Measurements from ENCODE around the gene LAMC1.

LAMC1 gene

DNA sequence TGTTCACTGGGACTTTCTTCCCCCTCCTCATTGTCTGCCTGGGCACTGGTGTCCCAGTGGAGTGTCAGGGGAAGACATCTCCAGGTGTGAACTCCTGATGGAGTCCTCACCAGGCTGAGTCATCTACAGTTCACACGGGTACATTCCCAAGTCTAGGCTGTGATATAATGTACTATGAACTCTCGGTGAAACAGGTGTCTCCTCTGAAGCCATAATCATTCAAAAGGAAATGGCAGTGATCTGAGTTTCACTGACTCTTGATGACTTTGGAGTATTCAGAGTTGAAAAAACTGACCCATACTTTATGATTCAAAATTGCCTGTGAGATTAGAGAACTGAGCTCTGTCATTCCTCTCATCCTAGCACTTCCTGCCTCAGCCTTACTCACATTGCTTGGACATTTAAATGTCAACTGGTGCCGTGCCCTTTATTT lies 171.9 kb downstream of the LAMC1 start (continued):
- TF ChIP-seq, protein P1, sequence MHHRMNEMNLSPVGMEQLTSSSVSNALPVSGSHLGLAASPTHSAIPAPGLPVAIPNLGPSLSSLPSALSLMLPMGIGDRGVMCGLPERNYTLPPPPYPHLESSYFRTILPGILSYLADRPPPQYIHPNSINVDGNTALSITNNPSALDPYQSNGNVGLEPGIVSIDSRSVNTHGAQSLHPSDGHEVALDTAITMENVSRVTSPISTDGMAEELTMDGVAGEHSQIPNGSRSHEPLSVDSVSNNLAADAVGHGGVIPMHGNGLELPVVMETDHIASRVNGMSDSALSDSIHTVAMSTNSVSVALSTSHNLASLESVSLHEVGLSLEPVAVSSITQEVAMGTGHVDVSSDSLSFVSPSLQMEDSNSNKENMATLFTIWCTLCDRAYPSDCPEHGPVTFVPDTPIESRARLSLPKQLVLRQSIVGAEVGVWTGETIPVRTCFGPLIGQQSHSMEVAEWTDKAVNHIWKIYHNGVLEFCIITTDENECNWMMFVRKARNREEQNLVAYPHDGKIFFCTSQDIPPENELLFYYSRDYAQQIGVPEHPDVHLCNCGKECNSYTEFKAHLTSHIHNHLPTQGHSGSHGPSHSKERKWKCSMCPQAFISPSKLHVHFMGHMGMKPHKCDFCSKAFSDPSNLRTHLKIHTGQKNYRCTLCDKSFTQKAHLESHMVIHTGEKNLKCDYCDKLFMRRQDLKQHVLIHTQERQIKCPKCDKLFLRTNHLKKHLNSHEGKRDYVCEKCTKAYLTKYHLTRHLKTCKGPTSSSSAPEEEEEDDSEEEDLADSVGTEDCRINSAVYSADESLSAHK (tag by site-specific recombination; IDR thresholded peaks at IDR 0.05), result no peak

All from HEK293 (cell line).